NOMO-1 (cell line): ENCODE results near the gene ENAM.
"Not testable (repeated sequence)": the region's sequence is repeated elsewhere in the genome, so short reads cannot be mapped to it uniquely, and the experiment has no call there.

ENCODE experiments used
- DNase-seq, 2 experiments: peaks; one replicate each; lab custom pipeline; 2025; ENCODE audit not compliant: unreplicated experiment in 2 of 2; lab: John Stamatoyannopoulos, UW

ENAM gene

DNA sequence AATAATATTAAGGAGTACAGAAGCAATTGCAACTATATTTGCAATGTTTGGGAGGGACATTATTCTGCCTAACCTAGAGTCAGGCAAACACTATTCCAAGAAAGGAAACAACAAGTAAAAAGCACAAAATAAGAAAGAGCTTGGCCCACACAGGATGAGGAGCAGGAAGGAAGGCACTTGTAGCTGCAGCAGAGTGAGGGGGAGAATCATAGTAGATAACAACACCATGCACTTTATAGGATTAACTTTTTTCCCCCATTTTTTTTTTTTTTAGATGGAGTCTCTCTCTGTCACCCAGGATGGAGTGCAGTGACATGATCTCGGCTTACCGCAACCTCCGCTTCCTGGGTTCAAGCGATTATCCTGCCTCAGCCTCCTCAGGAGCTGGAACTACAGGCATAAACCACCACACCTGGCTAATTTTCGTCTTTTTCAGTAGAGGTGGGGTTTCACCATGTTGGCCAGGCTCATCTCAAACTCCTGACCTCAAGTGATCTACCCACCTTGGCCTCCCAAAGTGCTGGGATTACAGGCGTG lies 48.1 kb downstream of the ENAM start:
- no peak for DNase-seq

DNA sequence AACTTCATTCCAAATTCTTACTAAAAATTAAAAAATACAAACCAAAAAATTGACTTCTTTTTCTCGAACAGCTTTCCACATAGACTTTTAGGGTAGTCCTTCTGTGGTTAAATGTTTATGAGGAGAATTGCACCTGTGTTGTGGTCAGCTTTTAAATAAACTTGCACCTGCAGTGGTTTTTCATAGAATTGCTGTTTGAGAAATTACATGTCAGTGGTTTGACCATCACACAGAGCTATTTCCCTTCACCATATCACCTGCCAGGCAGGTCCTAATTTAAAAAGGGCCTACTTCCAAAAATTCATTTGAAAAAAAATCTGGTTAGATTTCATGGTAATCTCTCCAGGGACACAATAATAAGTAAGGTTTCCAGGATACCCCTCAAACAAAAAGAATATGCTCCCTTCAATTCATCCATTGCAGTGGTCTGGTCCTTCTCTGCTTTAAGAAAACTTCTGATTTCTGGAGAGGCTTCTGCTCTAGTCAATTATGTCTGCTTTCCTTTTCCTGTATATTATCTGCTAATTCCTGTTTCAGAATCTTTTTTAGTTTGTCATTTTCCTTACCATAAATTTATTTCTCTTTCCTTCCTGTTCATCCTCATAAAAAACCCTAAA lies 49.9 kb downstream of the ENAM start:
- DNase-seq, result no peak

DNA sequence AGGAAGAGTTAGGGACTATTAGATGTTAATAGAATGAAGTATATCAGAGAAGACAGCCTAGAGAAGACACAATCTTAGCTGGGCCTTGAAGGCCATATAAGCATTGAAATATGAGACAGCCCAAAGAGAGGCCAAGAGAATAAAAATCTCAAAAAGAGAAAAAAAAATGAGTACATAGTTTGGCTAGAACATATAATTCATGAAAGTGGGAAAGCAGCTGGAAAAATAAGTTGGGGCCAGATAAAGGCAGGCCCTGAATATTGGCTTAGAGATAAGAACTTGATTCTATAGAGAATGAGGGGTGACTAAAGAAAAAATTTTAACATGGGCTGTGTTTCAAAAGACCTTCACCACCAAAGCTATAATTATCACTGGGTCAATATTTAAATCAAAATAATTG lies 52.4 kb downstream of the ENAM start:
- DNase-seq, result no peak

DNA sequence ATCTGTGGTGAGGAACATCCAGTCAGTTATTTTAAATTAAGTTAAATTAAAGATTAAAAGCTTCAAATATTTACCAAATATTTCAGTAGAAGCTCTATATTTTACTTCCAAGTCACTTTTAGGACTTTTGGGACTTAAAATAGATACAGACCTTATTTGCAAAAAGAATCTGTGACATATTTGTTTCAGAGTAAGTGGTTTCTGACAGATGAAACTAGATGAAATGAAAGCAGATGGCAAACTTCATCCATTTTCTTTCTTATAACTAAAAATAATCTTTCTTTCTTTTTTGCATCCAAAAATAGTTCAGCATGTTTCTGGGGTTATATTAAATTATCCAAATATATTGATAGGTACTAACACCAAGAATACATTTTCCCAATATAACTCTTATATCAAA lies 53.2 kb downstream of the ENAM start:
- DNase-seq, result no peak

DNA sequence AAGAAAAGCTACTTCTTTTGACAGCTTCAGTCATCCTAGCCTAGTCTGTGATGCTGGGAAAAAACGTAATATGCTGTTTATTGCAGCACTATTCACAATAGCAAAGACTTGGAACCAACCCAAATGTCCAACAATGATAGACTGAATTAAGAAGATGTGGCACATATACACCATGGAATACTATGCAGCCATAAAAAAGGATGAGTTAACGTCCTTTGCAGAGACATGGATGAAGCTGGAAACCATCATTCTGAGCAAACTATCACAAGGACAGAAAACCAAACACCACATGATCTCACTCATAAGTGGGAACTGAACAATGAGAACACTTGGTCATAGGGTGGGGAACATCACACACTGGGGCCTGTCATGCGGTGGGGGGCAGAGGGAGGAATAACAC lies 53.6 kb downstream of the ENAM start:
- DNase-seq, result not testable (repeated sequence)

DNA sequence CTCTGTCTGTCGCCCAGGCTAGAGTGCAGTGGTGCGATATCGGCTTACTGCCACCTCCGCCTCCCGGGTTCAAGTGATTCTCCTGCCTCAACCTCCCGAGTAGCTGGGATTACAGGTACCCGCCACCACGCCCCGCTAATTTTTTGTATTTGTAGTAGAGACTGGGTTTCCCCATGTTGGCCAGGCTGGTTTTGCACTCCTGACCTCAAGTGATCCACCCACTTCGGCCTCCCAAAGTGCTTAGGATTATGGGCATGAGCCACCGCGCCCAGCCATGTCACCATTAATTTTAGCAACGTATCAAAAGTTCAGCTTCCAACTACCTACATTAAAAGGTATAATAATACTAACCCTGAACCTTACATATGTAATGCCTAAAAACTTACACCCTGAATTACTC lies 58.8 kb downstream of the ENAM start:
- no peak for DNase-seq

DNA sequence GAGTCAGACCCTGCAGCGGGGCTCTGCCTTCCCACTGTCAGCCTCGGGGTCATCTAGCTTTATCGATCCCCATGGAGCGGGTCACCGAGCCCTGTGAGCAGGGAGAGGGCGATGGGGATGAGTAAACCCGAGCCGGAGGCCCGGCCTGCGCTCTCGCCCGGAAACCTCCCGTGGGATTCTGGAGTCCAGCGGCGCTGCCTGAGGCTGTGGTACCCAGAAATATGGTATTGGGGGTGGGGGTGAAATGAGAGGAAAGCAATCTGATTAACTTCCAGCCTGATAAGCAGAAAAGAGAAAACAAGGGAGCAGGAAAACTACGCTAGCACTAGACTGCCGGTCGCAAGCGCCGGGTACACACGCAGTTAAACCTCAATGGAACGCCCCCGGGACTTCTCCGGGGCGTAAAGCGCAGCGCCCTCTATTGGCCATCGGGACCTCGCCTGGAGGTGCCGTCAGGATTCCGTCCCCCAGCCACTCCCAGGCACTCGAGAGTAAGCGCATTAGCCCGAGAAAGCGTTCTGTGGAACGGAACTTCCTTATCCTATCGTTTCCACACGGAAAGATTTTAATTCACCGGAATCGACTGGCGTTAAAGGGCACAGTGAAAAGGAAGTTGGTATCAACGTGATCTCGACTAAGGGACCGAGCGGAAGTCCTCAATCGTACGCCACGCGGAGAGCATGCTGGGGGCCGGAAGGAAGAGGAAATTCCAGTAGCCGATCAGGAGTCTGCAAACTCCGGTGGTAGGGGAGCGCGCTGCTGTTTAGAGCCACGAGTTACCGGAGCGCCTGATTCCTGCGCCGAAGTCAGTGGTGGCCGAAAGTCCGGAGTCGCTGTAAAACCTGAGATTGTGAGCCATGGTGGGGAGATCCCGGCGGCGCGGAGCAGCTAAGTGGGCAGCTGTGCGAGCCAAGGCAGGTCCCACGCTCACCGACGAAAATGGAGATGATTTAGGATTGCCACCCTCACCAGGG lies 59.6 kb downstream of the ENAM start, which contains the start of gene UTP3:
Gene UTP3 (plus strand): TSS at position 712 of the 974 bp plus-strand sequence. CDS start 146 bp downstream, at position 858.
- peak; percentile 92 to 96 for DNase-seq

DNA sequence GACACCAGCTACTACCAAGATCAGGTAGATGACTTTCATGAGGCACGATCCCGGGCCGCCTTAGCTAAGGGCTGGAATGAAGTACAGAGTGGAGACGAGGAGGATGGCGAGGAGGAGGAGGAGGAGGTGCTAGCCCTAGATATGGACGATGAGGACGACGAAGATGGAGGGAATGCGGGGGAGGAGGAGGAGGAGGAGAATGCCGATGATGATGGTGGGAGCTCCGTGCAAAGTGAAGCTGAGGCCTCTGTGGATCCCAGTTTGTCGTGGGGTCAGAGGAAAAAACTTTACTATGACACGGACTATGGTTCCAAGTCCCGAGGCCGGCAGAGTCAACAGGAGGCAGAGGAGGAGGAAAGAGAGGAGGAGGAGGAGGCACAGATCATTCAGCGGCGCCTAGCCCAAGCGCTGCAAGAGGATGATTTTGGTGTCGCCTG lies 60.3 kb downstream of the ENAM start:
- DNase-seq, result no peak

DNA sequence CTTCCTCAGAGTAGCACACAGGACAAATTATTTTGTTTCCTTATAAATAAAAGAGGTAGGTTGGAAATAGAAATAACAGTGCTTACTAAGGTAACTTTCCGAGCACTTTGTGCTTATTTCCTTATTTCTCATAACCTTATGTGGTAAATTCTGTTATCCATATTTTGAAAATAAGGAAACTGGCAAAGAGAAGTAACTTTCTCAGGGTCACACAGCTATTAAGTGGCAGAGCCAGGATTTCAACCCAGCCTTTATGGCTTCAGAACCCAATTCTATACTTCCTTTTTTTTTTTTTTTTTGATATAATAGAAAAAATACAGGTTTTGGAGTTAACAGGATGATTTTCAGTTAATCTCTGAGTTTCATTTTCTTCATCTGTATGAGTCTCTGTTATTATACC lies 63.1 kb downstream of the ENAM start:
- DNase-seq, result peak; percentile 30 to 67

DNA sequence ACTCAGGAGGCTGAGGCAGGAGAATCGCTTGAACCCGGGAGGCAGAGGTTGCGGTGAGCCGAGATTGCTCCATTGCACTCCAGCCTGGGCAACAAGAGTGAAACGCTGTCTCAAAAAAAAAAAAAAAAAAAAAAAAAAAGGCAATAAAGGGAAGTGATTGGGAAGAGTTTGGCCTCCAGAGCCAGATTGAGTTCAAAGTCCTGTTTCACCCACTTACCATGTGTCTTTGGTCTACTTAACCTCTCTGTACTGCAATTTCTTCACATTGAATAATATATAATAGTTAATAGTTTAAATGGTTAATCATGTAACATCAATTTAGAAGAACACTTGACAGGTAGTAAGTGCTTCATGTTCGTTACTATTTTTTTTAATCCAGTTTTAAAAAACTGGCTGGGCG lies 66.1 kb downstream of the ENAM start:
- not testable (repeated sequence) for DNase-seq
